ENCODE measurements around the gene RPEL1.

Gene RPEL1

GRCh38 chr10:103281753-103282152, 36.1 kb downstream of the RPEL1 start:
- no peak for DNase-seq

- DNase-seq = no peak
Measured at GRCh38 chr10:103282961-103283360, 37.3 kb downstream of the RPEL1 start.

- peak; percentile 1 for DNase-seq
Measured at GRCh38 chr10:103284170-103284569, 38.5 kb downstream of the RPEL1 start.

GRCh38 chr10:103287992-103288391, 42.3 kb downstream of the RPEL1 start:
- no peak for DNase-seq

GRCh38 chr10:103291588-103291987, 45.9 kb downstream of the RPEL1 start:
- no peak for DNase-seq

GRCh38 chr10:103295374-103296015, 49.8 kb downstream of the RPEL1 start:
- DNase-seq = no peak
